ENCODE data around the gene CCT5.
"Not testable (repeated sequence)": the region's sequence is repeated elsewhere in the genome, so short reads cannot be mapped to it uniquely, and the experiment has no call there.

The CCT5 gene

DNA sequence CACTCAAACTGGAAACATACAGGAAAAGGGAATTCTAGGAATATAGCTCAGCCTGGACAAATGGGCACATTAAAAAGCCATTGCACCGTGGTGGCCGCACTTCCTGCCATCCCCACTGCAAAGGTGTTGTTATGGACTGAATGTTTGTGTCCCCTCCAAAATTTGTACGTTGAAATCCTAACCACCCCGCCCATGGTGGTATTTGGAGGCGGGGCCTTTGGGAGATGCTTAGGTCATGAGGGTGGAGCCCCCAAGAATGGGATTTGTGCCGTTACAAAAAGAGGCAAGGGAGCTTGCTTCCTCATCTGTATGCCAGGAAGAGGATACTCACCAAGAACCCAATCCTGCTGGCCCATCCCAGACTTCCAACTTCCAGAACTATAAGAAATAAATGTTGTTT is 58.8 kb downstream of the CCT5 start:
- H3K4me1 Mint-ChIP-seq, result peaks cover 10% of the 10 kb centered on the region in 2 donors
- H3K4me3 Mint-ChIP-seq, result peak overlapping the region in 1 of 2 donors; percentile 46
- DNase-seq (no peak), ATAC-seq (replicated peaks) (no peak)
- H3K36me3 Mint-ChIP-seq, result peaks cover 4 to 5% of the 10 kb centered on the region in 2 donors
- no peak overlapping the region for H3K27ac Mint-ChIP-seq
- H3K9me3 Mint-ChIP-seq, result no peaks in the 10 kb centered on the region
- peaks cover 40 to 44% of the 10 kb centered on the region in 2 donors for H3K27me3 Mint-ChIP-seq

DNA sequence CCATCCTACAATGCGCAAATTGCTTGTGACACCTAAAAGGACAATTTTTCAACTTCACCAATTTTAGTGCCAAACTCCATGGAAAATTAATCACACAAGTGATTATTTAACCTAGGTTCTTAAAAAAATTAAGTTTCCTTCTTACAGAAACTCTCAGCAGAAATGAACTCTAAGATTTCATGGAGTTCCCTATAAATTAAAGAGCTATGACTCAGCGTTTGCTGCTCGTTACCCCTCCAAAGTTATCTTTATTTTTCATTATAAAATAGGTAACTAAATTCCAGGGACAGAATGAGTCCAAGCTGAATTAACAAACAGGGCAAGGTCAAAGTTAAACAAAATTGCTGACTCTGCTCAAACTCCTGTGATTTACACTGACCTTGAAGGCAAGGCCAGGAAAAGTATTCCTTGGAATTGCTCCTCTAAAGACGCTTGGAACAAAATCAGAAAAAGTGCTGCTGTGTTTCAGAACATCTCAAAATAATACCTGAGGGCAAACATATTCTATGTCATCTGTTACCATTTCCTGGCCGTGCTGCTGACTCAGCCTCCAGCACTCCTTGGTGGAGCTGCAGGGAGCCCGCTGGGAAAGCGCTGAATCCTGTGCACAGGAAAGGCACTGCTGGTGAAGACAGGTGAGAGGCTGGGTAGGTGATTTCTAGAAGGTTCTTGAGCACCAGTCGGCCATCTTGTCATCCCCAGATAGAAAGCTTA is 60.1 kb downstream of the CCT5 start:
- ATAC-seq (replicated peaks), result no peak
- Mint-ChIP-seq H3K27me3 (peaks cover 36 to 44% of the 10 kb centered on the region in 2 donors), H3K9me3 (no peaks in the 10 kb centered on the region)

DNA sequence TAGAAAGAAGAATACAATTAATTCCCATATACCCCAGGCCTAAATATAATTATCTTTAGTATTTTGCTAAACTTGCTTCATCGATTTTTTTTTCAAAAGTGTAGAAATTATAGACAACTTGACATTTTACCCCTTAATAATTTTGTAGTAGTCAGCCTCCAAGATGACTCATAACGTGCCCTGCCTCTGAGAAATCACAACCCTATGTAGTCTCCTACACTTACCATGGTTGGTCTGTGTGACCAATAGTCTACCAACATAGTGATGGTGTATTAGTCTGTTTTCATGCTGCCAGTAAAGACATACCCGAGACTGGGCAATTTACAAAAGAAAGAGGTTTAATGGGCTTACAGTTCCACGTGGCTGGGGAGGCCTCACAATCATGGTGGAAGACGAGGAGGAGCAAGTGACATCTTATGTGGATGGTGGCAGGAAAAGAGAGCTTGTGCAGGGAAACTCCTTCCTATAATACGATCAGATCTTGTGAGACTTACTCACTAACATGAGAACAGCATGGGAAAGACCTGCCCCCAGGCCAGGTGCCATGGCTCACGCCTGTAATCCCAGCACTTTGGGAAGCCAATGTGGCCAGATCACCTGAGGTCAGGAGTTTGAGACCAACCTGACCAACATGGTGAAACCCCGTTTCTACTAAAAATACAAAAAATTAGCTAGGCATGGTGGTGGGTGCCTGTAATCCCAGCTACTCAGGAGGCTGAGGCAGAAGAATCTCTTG is 60.9 kb downstream of the CCT5 start:
- Mint-ChIP-seq H3K27me3 (peaks cover 31 to 38% of the 10 kb centered on the region in 2 donors), H3K4me1 (peaks cover 10% of the 10 kb centered on the region in 2 donors)
- H3K4me3 Mint-ChIP-seq, DNase-seq, H3K27ac Mint-ChIP-seq, H3K9me3 Mint-ChIP-seq, H3K36me3 Mint-ChIP-seq: not testable (repeated sequence)
- peak in 1 of 2 donors; percentile 70 for ATAC-seq (replicated peaks)

More for the DNA sequence above, 60.1 kb downstream of the CCT5 start:
- no peak for DNase-seq
- H3K27ac Mint-ChIP-seq, result no peak overlapping the region
- peaks cover 10% of the 10 kb centered on the region in 2 donors for H3K4me1 Mint-ChIP-seq
- H3K4me3 Mint-ChIP-seq, result no peak overlapping the region
- H3K36me3 Mint-ChIP-seq, result peaks cover 4 to 5% of the 10 kb centered on the region in 2 donors

DNA sequence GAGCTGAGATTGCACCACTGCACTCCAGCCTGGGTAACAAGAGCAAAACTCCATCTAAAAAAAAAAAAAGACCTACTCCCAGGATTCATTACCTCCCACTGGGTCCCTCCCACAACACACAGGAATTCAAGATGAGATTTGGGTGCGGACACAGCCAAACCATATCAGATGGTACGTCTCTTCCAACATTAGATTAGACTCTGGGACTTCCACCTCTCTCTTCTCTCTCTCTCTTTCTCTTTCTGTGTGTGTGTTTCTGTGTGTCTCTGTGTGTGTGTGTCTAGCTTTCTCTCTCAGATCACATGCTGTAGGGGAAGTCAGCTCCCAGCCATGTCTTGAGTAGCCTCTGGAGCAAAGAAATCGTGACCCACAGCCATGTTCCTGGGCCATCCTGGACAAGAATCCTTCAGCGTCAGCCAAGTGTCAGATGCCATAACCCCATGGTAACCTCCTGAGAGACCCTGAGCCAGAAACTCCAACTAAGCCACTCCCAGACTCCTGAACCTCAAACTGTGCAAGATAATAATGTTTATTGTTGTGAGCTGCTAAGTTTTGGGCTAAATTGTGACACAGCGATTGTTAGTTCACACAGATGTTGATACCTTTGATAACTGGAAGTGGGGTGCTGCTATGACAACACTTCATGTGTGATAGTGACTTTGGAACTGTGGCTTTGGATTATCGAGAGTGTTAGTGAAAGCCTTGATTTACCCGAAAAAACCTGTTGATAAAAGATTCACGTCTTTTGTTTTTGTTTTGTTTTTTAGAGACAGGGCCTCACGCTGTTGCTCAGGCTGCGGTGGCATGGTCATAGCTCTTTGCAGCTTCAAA is 61.7 kb downstream of the CCT5 start:
- Mint-ChIP-seq H3K27me3 (peaks cover 22 to 36% of the 10 kb centered on the region in 2 donors), H3K4me3 (no peak overlapping the region), H3K9me3 (no peaks in the 10 kb centered on the region), H3K36me3 (peaks cover 4 to 5% of the 10 kb centered on the region in 2 donors), H3K4me1 (peaks cover 10% of the 10 kb centered on the region in 2 donors), H3K27ac (no peak overlapping the region)
- ATAC-seq (replicated peaks) (no peak), DNase-seq (no peak)

DNA sequence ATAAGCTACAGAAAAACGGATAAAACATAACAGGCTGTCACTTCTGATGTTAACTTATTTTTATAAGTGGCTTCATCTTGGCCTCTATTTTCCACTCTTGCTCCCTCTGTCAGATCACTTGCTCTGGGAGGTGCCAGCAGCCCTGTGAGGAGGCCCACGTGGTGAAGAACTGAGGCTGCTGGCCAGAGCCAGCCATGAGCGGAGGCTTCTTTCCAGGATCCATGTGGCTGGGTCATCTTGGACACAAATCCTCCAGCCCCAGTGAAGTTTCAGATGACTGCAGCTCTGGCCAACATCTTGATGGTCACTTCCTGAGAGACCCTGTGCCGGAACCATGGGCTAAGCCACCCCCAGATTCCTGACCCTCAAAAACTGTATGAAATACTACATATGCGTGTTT is 65.1 kb downstream of the CCT5 start:
- DNase-seq, result no peak
- H3K9me3 Mint-ChIP-seq, result peaks cover 0 to 2% of the 10 kb centered on the region in 2 donors
- H3K4me1 Mint-ChIP-seq, result peaks cover 0 to 3% of the 10 kb centered on the region in 2 donors

More for the DNA sequence above, 65.1 kb downstream of the CCT5 start:
- no peak overlapping the region for H3K27ac Mint-ChIP-seq
- no peak overlapping the region for H3K4me3 Mint-ChIP-seq
- no peak for ATAC-seq (replicated peaks)
- H3K36me3 Mint-ChIP-seq, result no peaks in the 10 kb centered on the region
- peaks cover 15 to 22% of the 10 kb centered on the region in 2 donors for H3K27me3 Mint-ChIP-seq
